GOT3 (cell line): ENCODE results near the gene CCDC198.

ENCODE experiments used
- DNase-seq: peaks from one replicate; lab custom pipeline; 2025; ENCODE audit warnings: mixed read lengths; lab: John Stamatoyannopoulos, UW

Gene CCDC198

DNA sequence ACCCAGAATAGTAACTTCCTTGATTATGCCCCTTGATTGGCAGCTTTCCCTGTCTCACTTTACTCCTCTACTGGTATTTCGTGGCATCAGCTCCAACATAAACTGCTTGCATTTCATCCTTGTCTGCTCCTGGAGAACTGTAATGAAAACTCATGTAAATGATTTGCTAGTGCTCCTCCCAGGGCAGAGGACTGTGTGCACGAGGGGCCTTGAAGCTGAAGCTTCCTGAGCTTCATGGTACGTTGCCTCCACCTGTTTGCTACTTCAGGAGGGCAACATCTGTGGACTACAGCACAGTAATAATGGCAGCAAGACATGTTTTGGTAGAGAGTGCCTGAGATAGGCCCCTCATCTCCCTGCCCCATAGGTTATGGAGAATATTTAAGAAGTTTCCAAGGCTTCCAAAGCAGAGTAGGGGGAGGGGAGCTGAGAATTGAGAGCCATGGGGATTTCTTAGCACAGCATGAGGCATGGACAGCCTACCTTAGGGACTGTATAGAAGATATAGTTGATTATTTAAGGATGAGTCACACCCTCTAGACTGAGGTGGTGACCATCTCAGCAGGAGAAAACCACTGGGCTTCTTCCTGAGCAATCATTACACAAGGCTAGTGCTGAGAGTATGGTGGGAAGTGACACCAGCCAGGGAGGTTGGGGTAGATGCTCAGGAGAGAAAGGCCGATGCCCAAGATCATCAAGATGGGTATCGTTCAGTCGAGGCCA, 29.5 kb downstream of the CCDC198 start:
- no peak for DNase-seq

DNA sequence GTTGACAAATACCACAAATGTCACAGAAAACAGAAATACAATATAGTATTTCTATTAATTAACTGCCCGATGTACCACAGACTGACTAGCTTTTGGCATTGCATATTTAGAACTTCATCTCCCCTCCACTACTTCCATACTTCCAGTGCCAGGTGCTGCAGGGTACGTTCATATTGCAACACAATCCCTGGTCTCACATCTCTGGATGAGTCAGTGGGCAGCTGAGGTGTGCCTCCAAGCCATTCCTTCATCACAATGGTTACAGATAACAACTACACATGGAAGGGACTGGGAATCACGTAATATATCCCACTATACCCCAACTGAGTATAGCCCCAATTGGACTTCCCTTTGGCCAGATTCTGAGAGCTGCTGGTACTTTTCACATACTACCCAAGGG, 31.1 kb downstream of the CCDC198 start:
- no peak for DNase-seq

DNA sequence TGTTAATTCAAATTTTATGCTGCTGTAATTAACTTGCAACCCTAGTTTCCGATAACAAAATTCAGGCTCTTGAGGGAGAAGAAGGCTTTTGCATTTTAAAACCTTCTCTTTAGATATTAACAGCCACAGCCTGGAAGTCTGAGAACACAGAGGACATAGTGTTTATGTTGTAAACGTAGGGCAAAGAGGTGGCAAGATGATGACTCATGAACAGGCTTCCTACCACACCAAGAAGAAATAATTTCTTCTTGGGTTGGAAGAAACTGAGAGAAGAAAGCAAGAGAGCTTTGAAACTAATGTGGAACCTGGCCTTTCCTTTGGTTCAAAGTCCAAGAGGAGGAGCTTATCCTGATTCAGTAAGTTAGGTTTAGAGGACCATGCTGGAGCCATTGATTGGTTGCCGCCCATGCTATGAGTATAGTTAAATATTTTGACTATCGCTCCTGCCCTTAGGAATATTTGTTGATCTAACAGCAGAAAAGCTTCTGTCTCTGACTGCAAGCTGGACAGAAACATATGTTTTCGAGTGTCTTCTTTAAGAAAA, 31.8 kb downstream of the CCDC198 start:
- DNase-seq = no peak

DNA sequence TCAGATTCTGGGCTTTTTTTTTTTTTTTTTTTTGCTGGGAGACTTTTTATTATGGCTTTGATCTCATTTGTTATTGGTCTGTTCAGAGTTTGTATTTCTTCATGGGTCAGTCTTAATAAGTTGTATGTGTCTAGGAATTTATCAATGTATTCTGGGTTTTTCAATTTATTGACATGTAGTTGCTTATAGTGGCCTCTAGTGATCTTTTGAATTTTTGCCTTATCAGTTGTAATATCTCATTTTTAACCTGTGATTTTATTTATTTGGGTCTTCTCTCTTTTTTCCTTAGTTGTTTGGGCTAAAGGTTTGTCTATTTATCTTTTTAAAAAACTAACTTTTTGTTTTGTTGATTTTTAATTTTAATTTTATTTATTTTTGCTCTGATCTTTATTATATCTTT, 57.7 kb downstream of the CCDC198 start:
- DNase-seq = no peak

DNA sequence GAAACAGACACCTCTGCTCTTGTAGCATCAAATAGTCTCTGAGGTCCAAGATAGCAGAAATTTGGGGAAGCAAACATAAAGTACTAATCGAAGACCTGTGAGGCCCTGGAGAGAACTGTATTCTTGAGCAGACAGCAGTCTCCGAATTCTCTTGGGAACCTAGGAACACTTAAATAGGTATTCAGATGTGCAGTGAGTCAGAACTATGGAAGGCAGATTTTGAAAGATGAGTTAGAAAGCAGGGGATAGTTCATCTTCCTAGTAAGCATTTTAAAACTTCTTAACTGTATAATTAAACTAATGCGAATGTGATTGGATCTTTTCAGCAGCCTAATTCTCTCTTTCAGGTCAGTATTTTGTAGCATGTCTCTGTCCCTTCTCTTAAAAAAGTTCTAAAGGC, 72.7 kb downstream of the CCDC198 start:
- DNase-seq = no peak

DNA sequence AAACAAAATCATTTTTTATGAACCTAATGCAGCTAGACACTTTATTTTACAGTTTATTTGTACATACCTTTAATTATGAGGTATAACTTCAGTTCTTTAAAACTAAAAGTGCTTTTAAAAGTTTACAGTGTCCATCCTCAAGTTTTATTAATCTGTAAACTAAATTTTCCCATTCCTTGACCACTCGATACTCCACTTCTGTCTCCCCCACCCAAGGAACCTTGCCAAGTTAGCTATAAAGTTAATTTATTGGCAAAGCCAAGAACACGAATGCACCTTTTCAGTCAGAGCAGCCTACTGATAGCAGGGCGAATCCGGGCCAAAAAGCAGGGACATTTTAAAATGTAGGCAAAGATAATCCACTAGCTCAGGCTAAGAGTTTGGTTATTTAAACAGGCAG, 73.6 kb downstream of the CCDC198 start:
- DNase-seq = no peak
